Measurements from ENCODE around the gene ELAVL2. TPM values are rescaled to one million over a fixed set of nuclear protein-coding genes. Genes with fewer than 3 reads are reported as not detected.

Gene ELAVL2
- total RNA-seq, 4 donors from 2014 or later: 0.15 to 4.4 TPM; not detected in 2

DNA sequence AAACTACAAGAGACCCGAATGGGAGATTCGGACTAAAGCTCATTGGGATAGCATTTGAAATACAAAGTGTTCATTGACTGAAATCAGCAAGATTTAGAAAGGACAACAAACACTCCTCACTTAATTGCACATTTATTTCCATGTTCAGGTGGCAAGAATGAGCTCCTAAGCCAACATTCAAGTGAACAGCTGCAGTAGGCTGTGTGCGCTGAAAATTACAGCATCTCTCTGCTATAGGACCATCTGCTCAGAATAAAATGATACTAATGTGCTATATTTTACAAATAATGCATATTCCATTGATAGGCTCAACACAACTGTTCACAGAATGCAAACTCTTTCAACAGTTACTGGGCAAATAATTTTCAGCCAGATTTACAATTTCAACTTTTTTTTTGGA is 61.8 kb downstream of the ELAVL2 start:
- Histone ChIP-seq H3K27me3 (no peaks in the 10 kb centered on the region), H3K9me3 (no peaks in the 10 kb centered on the region), H3K4me1 (no peaks in the 10 kb centered on the region), H3K4me3 (no peak overlapping the region), H3K27ac (no peak overlapping the region), H3K36me3 (no peaks in the 10 kb centered on the region)
- intact Hi-C loops (cut with DNase I; ENCODE audit: low total_unique reads): no loop called here
- no peak for DNase-seq
- TF ChIP-seq, protein P1, sequence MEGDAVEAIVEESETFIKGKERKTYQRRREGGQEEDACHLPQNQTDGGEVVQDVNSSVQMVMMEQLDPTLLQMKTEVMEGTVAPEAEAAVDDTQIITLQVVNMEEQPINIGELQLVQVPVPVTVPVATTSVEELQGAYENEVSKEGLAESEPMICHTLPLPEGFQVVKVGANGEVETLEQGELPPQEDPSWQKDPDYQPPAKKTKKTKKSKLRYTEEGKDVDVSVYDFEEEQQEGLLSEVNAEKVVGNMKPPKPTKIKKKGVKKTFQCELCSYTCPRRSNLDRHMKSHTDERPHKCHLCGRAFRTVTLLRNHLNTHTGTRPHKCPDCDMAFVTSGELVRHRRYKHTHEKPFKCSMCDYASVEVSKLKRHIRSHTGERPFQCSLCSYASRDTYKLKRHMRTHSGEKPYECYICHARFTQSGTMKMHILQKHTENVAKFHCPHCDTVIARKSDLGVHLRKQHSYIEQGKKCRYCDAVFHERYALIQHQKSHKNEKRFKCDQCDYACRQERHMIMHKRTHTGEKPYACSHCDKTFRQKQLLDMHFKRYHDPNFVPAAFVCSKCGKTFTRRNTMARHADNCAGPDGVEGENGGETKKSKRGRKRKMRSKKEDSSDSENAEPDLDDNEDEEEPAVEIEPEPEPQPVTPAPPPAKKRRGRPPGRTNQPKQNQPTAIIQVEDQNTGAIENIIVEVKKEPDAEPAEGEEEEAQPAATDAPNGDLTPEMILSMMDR (IDR thresholded peaks at IDR 0.05): no peak
- TF ChIP-seq POLR2A (IDR thresholded peaks at IDR 0.05): no peak

DNA sequence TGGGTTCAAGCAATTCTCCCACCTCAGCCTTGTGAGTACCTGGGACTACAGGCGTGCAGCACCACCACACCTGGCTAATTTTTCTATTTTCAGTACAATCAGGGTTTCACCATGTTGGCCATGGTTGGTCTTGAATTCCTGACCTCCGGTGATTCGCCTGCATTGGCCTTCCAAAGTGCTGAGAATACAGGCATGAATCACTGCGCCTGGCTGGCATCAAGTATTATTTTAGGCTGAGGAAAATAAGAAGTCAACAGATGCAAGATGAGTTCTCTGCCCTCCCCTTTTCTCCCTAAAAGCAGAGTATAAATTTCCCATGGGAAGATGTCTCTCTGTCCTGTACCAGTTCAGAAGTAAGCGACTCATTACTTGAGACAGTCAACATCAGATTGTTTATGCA is 71.5 kb downstream of the ELAVL2 start:
- DNase-seq: no peak
- no peak overlapping the region for H3K4me3 ChIP-seq
- H3K9me3 ChIP-seq: no peaks in the 10 kb centered on the region
- H3K27me3 ChIP-seq: no peaks in the 10 kb centered on the region
- no peaks in the 10 kb centered on the region for H3K4me1 ChIP-seq
- no peaks in the 10 kb centered on the region for H3K36me3 ChIP-seq
- intact Hi-C loops (cut with DNase I; ENCODE audit: low total_unique reads): no loop called here
- H3K27ac ChIP-seq: no peak overlapping the region
- TF ChIP-seq, protein P1 (IDR thresholded peaks at IDR 0.05): no peak
- TF ChIP-seq POLR2A (IDR thresholded peaks at IDR 0.05): no peak

DNA sequence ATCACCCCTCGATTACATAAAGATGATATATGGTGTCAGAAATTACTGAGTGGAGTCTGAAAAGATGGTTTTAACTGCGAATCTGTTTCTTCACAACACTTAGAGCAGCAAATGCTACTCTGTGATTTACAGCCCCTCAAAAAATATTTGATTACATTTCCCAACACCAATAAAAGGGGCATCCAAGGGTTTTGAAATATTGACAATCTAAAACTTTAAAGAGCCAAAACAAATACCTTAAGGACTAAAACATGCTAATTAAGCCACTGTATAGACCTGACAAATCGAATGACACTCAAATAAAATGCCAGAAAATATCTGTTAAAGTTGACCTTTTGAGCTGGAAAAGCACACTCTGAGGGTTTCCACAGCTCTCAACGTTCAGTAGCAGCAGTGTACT is 73.2 kb downstream of the ELAVL2 start:
- no peak for DNase-seq
- TF ChIP-seq, protein P1 (IDR thresholded peaks at IDR 0.05): no peak
- TF ChIP-seq POLR2A (IDR thresholded peaks at IDR 0.05): no peak
- intact Hi-C loops (cut with DNase I; ENCODE audit: low total_unique reads): no loop called here
- Histone ChIP-seq H3K4me3 (no peak overlapping the region), H3K4me1 (no peaks in the 10 kb centered on the region), H3K27ac (no peak overlapping the region), H3K9me3 (no peaks in the 10 kb centered on the region), H3K27me3 (no peaks in the 10 kb centered on the region), H3K36me3 (no peaks in the 10 kb centered on the region)

DNA sequence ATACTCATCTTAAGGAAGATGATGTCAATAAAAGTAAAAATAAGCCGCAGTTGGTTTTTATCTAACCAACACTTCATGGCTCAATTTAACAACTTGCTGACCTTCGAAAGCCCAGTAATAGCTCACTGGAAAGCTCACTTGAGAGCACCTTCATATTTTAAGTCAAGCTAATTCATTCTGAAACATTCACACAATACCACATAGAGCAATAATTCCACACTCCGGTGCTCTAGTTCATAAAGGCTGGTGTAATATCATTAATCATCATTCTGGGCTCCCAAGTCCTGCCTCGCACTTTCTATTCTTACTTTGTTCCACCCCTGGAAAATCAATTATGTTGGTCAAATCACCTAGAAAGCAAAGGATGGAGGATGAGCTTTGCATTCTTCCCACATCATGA is 74.4 kb downstream of the ELAVL2 start:
- intact Hi-C loops (cut with DNase I; ENCODE audit: low total_unique reads): no loop called here

DNA sequence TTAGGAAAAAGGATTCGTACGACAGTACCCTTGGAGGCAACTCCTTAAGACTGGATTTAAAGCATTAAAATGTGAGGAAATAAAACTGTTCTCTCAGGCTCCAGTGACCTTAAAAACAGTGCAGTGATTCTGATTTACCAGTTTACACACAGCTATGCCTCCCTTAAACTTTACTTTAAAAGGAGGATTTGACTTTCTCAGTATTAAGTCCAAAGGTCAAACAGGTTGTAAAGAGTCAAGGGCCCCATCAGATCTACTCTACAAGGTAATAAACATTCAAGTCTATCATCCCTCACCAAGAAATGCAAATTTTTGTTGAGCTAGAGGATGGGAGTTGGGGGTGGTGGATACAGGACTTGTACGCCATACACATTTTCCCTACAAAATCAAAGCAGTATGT is 75.2 kb downstream of the ELAVL2 start:
- Histone ChIP-seq H3K36me3 (no peaks in the 10 kb centered on the region), H3K27me3 (no peaks in the 10 kb centered on the region), H3K4me1 (no peaks in the 10 kb centered on the region), H3K27ac (no peak overlapping the region), H3K9me3 (no peaks in the 10 kb centered on the region), H3K4me3 (no peak overlapping the region)
- TF ChIP-seq, protein P1 (IDR thresholded peaks at IDR 0.05): no peak
- no peak for TF ChIP-seq POLR2A (IDR thresholded peaks at IDR 0.05)
- intact Hi-C loops (cut with DNase I; ENCODE audit: low total_unique reads): no loop called here
- DNase-seq: no peak

More for the DNA sequence above, 74.4 kb downstream of the ELAVL2 start:
- TF ChIP-seq POLR2A (IDR thresholded peaks at IDR 0.05): no peak
- TF ChIP-seq, protein P1 (IDR thresholded peaks at IDR 0.05): no peak
- Histone ChIP-seq H3K36me3 (no peaks in the 10 kb centered on the region), H3K27me3 (no peaks in the 10 kb centered on the region), H3K9me3 (no peaks in the 10 kb centered on the region), H3K27ac (no peak overlapping the region), H3K4me1 (no peaks in the 10 kb centered on the region), H3K4me3 (no peak overlapping the region)
- DNase-seq: no peak
